Measurements from ENCODE around the gene UQCC2.

UQCC2 gene

DNA sequence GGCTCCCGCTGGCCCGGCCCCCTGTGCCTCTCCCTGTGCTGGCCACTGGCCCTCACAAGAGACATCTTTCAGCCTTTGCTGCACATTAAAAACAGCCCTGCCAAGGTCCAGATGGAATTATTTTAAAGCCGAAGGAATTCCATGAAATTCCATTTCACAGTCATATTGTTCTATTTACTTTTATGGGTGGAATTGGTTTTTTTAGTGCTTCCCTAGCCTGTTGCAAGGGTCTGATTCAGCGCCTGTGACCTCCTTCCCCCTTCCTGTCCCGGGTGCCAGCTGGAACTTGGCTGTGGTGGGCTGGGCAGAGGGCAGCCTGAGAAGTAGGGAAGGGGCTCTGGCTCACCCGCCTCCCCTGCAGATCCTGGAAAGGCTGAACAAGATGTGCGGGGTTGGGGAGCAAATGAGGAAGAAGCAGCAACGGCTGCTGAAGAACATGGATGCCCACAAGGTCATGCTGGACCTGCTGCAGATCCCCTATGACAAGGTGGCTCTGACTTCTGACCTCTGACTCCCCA lies 34.3 kb downstream of the UQCC2 start:
- no peak for DNase-seq (ENCODE audit: low read depth in 4 of 4, low spot score in 1 of 4)

DNA sequence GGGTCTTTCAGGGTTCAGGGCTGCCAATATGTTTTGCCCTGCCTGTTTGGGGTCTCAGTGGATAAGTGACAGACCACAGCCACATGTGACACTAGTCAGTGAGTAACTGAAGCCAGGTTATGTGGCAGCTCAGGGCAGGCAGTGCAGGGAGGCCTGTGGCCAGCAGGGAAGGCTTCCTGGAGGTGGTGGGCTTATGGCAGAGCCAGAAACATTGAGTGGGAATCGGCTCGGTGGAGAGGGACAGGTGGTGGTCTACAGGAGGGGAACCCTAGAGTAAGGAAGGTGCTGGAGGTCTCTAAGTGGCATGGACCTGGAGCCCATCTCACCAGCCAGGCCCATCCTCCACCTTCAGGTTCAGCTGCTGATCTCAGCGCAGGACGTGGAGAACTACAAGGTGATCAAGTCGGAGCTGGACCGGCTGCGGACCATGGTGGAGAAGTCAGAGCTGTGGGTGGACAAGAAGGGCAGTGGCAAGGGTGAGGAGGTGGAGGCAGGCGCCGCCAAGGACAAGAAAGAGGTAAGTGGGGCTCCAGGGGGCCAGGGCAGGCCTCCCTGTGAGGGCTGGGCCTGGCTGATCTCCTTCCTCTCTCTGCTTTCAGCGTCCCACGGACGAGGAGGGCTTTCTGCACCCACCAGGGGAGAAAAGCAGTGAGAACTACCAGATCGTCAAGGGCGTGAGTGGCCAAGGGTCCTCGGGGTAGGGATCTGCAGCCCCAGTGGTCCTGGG lies 34.9 kb downstream of the UQCC2 start:
- no peak for DNase-seq (ENCODE audit: low read depth in 4 of 4, low spot score in 1 of 4)

DNA sequence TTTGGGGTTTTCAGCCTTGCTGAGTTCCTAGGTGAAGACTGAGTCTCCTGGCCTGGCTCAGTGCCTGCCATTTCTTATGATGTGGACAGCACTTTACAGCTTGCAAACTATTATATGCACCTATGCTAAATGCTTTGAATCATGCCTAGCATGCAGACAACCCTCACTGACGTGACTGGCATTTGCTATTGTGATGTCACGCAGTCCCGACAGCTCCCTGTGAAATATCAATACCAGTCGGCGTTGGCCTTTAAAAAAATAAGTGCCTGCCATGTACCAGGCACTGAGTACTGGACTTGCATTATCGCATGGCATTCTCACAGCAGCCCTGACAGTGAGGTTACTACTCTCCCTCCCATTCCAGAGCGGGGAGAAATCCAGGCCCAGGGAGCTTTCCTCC lies 35.5 kb downstream of the UQCC2 start:
- DNase-seq (ENCODE audit: low read depth in 4 of 4, low spot score in 1 of 4): no peak

DNA sequence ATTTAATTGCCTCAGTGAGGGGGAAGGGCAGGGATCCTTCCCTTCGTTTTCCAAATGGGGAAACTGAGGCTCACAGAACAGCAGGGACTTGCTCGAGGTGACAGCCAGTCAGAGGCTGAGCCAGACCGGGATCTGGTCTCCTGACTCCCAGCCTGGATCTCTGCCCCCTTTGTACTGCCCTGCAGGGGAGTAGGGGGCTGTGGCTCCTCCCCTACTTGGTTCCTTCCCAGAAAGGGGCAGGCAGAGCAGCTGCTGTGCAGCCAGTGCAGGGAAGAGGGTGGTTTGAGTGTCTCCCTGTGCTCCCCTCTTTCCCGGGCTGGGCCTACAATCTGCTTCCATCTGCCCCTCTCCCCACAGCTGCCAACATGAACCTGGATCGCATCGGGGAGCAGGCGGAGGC lies 37.6 kb downstream of the UQCC2 start:
- no peak for DNase-seq (ENCODE audit: low read depth in 4 of 4, low spot score in 1 of 4)

DNA sequence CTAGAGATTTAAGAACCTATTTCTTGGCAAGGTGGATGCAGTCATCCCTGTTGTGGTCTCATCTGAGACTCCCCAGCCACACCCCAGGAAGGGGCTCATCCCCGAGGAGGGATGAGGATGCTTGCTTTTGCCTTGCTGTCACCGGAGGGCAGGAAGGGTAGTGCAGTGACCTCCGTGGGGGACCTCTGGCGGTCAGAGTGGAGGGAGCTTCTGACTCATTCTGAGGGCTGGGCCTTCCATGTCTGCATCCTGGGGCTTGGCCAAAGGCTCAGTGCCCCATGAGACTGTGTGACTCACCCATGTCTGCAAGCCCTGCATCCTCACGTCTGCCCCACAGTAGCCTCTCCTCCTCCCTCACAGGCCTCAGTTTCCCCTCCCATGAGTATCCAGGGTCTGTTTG lies 38.7 kb downstream of the UQCC2 start:
- no peak for DNase-seq (ENCODE audit: low read depth in 4 of 4, low spot score in 1 of 4)

DNA sequence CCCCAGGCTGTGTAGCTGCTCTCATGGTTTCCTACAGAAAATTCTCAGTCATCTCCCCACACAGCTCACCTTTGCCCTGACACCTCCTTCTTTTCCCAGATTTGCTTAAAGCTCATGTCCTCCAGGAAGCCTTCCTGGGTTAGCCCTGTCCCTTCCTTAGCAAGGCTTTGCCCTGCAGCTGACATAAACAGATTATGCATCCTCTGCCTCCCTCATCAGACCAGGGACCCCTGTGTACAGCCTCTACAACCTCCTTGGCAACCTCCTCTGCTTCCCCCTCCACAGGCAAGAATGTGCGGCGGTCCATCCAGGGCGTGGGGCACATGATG lies 39.8 kb downstream of the UQCC2 start:
- DNase-seq (ENCODE audit: low read depth in 4 of 4, low spot score in 1 of 4): no peak

DNA sequence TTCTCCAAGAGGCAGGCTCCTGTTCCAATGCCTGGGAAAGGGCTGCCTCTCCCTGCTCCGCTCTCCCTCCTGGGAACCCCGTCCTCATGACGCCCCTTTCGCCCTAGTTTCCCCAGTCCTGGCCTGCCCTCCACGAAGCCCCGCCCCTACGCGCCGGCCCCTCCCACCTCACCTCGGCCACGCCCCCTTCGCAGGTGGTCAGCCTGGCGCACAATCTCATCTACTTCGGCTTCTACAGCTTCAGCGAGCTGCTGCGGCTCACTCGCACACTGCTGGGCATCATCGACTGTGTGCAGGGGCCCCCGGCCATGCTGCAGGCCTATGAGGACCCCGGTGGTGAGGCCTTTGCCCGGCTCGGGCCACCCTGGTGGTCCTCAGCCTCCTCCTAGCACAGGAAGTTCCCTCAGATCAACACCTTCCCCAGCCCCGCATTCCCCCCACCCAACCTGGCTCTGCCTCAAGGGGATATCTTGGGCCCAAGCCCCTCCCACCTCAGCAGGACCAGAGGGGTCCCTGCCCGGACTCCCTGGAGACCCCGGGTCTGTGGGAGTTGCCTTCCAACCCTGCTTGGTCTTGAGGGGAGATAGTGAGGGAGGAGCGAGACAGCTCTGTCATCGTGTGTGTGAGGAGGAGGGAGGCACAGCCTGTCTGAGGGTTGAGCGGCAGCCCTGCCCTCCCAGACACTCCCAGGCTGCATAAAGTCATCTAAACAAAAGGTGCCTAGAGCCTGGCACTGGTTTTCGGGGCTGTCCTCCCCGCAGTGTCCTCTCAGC lies 40.3 kb downstream of the UQCC2 start:
- no peak for DNase-seq (ENCODE audit: low read depth in 4 of 4, low spot score in 1 of 4)

DNA sequence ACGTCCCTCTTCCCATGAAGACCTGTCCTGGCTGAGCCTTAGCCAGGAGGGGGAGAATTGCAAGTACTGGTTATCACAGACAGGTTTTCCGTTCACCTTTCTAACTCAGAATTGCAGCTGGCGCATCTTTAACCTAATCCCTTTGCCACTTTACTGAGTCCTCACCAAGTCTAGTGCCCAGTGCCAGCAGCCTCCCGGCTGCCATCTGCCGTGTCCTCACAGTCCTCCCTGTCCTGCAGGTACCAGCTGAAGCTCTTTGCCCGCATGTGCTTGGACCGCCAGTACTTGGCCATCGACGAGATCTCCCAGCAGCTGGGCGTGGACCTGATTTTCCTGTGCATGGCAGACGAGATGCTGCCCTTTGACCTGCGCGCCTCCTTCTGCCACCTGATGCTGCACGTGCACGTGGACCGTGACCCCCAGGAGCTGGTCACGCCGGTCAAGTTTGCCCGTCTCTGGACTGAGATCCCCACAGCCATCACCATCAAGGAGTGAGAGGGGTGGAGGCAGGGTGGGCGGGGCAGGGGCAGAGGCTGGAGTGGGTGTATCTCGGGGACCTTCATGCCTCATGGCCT lies 41.3 kb downstream of the UQCC2 start:
- no peak for DNase-seq (ENCODE audit: low read depth in 4 of 4, low spot score in 1 of 4)

DNA sequence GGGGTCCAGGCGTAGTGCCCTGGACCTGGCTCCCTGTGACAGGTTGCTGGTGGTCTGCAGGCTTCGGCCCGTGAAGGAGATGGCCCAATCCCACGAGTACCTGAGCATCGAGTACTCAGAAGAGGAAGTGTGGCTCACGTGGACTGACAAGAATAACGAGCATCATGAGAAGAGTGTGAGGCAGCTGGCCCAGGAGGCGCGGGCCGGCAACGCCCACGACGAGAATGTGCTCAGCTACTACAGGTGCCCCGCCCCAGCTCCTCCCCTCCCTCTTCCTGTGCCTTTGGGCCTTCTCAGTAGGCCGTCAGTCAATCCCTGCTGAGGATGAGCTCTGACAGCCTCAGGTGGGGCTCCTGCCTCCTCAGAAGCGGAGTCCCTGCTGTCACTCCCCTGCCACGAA lies 42.6 kb downstream of the UQCC2 start:
- peak in 2 of 4 experiments; percentile 17 to 35 for DNase-seq (ENCODE audit: low read depth in 4 of 4, low spot score in 1 of 4)

DNA sequence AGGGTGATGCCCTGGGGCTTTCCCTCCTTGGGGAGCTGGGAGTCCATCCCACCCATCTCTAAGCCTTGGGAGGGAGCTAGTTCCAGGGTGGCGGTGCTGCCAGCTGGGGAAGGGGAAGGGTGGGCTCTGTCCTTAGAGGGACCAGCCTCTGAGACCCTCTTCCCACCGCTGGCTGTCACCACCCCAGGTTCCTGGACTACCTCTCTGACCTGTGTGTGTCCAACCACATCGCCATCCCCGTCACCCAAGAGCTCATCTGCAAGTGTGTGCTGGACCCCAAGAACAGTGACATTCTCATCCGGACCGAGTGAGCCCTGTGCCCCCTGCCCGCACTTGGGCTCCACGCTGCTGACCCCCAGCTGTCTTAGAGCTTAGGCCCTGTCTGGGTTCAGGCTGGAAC lies 43.2 kb downstream of the UQCC2 start:
- no peak for DNase-seq (ENCODE audit: low read depth in 4 of 4, low spot score in 1 of 4)

DNA sequence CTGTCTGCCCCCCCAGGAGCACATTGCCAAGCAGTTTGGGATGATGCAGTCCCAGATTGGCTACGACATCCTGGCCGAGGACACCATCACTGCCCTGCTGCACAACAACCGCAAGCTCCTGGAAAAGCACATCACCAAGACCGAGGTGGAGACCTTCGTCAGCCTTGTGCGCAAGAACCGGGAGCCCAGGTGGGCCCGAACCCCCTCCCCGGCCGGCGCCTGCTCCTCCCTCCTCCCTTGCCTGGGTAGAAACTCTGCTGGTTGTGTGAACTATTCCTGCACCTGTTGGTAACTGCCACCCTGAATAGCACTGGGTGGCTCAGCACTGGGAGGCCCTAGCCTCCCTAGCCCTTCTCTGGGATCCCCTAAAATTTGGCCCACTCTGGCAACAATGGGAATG lies 43.7 kb downstream of the UQCC2 start:
- DNase-seq (ENCODE audit: low read depth in 4 of 4, low spot score in 1 of 4): no peak

DNA sequence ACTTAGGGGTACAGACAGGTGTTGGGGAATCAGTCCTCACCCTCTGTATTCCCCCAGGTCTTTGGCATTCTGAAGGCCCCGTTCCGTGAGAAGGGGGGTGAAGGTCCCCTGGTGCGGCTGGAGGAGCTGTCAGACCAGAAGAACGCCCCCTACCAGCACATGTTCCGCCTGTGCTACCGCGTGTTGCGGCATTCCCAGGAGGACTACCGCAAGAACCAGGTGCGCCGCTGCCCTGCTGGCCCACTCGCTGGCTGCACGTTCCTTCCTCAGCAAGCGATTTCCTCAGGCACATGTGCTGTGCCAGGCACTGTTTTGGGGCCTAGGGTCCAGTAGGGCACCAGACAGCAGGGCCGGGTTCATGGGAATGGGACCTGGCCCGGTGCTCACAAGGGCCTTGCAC lies 44.4 kb downstream of the UQCC2 start:
- no peak for DNase-seq (ENCODE audit: low read depth in 4 of 4, low spot score in 1 of 4)

DNA sequence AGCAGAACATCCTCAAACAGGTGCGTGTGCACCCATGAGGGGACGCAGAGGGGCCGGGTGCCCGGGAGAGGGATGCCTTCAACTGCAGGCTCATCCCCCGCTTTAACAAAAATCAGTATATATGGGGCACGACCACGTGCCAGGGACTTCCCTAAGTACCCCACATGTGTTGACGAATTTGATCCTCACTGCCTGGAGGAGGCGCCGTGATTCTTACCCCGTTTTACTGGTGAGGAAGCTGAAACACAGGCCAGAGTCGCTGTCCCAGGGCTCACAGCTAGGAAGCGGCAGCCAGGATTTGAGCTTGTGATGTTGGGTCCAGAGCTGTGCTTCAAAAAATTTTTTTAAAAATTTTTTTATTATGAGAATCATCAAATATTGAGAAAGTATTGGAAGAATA lies 45.5 kb downstream of the UQCC2 start:
- no peak for DNase-seq (ENCODE audit: low read depth in 4 of 4, low spot score in 1 of 4)

DNA sequence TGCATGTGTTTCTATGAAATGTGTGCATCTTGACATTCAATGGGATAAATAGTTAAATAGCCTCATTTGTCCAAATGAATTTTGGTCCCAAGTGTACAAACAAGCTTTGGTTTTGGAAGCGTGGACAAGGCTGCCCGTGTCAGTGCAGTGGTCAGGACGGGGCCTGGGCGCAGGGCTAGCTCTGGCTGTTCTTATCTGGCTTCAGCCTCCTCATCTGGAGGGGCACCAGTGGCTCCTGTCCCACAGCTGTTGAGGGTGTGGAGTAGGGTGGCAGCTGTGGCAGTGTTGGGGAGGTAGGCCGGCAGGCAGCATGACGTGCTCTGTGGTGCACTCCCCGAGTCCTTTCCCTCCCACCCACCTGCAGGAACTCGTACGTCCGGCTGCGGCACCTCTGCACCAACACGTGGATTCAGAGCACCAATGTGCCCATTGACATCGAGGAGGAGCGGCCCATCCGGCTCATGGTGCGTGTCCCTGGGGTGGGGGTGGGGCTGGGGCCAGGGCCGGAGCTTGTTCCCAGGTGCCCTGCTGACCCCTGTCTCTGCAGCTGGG lies 46.9 kb downstream of the UQCC2 start:
- DNase-seq (ENCODE audit: low read depth in 4 of 4, low spot score in 1 of 4): no peak

DNA sequence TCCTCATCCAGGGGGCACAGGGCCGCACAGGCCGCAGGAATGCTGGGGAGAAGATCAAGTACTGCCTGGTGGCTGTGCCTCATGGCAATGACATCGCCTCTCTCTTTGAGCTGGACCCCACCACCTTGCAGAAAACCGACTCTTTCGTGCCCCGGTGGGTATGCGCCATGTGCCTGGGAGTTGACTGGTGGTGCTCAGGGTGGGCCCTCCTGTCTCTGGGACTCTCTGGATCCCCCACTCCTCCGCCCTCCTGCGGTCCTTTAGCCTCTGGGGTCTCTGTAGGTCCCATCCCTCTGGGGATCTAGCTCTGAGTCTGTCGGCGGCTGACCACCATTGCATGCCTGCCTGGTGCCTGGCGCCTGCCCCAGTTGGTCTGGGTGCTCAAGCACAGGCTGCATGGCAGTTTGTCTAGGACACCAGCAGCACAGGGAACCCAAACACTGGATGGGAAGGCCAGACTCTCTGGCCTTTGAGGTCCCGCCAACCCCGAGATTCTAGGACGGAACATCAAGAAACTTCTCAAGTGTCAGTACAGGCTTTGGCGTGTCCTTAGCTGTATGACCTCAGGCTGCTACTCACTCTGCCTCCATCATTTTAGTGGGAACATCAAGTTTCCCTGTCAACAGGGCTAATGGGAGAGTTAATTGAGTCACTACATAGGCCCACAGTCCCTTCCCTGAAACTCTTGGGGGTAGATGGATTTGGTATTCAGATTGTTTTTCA lies 47.6 kb downstream of the UQCC2 start:
- DNase-seq (ENCODE audit: low read depth in 4 of 4, low spot score in 1 of 4): no peak

DNA sequence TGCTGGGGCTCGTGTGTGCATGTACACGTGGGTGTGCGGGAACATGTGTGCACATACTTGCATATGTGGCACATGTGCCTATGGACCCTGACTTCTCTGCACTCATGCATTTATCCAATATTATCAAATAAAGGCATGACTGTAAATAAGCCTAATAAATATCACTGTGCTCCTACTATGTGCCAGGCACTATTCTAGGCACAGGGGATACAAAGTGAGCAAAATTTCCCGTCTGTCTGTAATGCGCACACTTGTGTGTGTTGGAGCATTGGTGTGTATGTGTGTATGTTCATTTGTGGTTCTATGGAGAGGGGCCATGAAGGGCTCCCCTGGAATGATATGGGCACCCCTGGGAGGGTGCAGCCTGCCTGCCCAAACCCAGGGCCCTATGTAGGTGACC lies 48.5 kb downstream of the UQCC2 start:
- DNase-seq (ENCODE audit: low read depth in 4 of 4, low spot score in 1 of 4): no peak

DNA sequence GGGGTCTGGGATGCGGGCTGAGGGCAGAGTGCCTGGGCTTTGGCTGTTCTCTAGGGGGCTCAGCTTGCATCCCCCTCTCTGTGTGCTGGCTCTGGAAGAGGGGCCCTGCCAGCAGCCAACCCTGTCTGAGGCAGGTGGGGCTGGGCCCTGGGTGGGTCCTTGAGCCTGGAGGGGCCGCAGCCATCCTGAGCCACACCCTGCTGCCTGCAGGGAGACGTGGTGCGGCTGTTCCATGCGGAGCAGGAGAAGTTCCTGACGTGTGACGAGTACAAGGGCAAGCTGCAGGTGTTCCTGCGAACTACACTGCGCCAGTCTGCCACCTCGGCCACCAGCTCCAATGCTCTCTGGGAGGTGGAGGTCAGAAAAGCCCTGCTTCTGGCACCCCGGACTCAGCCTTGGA lies 49.2 kb downstream of the UQCC2 start:
- DNase-seq (ENCODE audit: low read depth in 4 of 4, low spot score in 1 of 4): no peak

DNA sequence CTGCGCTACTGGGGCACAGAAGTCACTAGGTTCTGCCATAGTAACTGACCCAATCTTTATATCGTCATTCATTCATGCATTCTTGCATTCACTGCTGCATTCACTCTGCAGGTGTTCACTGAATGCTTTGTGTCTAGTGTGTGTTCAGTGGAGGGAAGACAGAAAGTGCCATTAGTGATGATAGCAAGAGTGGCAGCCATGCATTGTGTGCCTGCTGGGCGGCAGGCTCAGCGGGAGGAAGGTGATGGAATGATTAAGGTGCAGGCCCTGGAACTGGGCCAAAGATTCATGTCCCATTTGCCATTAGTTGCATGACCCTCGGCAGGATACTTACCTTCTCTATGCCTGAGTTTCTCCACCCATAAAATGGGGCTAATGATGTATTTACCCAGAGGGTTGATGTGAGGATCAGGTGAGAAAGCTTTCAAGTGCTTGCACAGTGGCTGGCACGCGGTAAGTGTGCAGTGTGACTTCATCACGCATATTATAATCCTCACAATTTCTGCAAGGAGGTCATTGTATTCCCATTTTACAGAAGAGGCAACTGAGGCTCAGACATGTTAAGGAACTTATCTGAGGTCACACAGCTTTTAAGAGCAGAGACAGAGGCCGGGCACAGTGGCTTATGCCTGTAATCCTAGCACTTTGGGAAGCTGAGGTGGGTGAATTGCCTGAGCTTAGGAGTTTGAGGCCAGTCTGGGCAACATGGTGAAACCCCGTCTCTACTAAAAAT lies 50.2 kb downstream of the UQCC2 start:
- DNase-seq (ENCODE audit: low read depth in 4 of 4, low spot score in 1 of 4): no peak

DNA sequence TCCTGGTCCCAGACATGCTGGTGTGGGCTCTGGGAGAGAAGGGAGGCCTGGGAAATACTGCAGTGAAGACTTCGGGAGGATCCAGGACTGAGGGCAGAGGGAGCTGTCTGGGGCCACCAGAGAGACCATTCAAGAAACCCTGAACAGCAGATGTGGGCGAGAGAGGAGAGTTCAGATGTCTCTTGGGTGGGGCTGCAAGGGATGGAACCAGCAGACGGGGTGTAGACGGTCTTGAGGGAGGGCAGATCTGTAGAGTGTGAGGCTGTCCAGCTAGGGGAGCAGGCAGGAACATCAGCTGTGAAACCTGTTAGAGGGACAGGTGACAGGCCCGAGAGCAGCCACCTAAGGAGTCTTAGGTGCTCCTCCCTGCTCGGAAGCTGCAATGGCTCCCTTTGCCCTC lies 51.5 kb downstream of the UQCC2 start:
- DNase-seq (ENCODE audit: low read depth in 4 of 4, low spot score in 1 of 4): no peak

DNA sequence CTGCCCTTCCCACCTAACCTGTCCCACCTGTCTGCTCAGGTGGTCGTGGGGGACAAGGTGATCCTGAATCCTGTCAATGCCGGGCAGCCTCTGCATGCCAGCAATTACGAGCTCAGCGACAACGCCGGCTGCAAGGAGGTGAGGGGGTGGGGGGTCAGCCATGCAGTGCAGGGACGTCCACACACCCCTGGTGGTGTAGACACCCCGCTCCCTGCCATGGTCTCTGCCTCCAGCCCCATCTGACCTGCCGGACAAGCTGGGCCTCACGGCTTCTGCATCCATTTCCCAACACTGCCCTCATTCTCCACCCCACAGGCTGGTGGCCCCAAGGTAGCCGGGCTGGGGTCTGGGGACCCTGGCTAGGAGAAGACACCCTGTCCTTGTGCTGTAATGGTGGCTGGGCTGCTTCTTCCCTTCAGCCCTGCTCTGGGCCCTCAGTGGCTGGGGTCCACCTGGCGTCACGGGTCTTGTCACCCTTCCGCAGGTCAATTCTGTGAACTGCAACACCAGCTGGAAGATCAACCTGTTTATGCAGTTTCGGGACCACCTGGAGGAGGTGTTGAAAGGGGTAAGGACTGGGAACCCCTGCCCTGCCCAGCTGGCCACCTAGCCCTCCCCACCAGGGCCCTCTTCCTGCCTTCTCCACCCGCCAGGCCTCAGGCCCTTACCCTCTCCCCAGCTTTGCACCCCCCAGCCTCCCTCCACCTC lies 52.4 kb downstream of the UQCC2 start:
- no peak for DNase-seq (ENCODE audit: low read depth in 4 of 4, low spot score in 1 of 4)
